Activated gamma-delta T cell (primary cell): ENCODE results near the gene TEP1.

ENCODE experiments used
- DNase-seq: peaks from one replicate; lab custom pipeline; 2025; lab: John Stamatoyannopoulos, UW

TEP1 gene

DNA sequence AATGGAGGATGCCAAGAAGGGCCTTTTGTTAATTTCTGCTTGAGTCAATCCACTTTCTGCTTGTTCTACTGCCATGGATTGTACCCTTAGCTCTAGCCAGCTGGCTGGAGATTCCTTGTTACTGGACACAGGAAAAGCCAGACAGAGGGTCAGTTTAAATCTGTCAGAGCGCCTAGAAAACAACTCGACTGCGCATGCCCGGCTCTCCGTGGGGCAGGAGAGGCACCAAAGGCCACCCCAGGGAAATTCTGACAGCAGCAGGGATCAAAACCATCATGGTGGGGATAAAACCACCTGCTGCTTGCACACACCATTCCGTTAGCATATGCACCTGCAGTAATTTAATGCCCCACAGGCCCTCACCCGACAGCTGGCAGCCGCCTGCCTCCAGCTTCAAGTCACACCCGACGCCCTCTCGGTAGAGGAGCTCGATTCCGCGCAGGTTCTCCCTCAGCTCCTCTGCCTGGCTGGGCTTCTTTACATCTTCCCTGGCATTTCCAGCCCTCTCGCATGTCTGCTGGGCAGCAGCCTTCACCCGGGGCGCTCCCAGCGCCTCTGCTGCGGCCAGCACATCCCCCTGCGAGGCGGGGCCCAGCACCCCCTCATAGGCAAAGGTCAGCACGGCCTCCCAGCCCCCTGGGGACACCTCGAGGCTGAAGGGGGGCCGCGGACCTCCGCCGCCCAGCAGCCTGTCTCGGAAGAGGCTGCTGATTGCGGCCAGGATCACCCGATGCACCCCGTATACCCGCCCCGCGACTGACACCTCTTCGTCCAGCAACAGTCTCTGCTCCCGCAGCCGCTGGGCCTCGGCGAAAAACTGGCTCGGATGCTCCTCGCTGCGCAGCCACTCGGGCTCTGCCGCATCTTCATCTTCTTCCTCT lies 21.6 kb upstream of the TEP1 start:
- no peak for DNase-seq

DNA sequence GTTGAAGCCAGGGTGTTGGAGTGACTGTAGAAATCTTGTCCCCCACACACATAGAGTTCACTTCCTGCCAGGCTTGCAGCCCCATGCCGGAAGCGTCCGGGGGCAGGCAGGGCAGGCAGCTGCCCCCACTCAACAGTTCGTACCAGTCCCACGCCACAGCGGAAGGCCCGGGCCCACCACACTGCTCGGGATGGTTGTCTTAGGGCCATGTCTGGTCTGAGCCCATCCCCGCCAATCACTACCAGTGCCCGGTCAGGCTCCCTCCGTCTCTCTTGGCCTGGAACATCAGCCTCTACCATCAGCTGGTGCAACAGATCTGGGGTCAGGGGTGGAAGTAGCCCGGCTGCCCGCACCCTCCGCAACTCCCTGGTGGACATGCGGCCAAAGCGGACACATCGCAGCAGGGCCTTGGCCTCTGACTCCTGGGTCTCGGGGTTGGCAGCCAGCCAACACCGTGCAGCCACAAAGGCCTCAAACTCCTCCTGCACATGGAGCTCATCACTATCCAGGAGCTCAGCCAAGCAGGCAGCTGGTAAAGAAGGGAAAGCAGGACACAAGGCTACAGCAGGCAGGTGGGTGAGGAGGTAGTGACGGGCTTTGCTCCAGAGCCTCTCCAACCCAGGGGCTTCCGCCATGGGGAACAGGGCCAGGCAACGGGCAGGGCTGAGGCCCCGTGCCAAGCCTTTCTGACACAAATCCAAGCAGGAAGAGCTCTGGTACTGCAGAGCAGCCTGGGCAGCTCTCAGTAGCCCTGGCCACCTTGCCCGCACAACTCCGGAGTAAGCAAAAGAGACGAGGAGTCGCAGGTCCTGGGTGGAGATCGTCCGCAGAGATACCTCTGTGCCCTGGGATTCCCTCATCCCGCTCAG lies 16.7 kb upstream of the TEP1 start:
- no peak for DNase-seq

DNA sequence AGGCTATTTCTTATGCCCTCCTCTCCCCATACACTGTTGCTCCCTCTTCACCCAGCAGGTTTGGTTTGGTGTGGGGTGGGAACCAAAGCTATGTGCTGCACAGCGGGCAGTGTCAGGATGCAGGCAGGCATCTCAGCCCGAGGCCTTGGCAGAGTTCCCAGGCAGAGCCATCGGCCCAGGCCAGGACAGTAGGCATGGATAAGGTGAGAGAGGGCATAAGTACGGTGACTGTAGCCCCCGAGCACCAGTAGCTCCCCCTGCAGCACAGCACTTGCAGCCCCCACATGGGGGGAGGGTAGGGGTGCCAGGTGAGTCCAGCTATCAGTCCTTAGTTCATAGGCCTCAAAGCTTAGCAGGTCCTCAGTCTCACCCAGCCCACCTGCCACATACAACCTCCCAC lies 15.5 kb upstream of the TEP1 start:
- DNase-seq, result no peak

DNA sequence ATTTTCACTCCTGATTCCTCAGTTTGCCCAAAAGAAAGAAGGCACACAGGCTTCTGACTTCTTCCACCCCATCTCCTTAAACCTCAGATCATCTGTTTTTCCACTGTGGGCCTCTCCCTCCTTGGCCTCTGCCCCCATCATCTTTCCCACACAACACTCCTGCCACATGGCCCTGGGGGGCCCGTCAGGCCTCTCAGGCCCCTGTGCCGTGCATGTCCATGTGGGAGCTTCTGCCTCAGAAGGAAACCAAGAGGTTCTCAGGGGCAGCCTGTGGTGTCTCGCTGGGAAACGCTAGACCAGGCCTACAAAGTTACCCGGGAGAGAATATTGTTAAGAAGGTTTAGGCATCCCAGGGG lies 14.7 kb upstream of the TEP1 start:
- no peak for DNase-seq

DNA sequence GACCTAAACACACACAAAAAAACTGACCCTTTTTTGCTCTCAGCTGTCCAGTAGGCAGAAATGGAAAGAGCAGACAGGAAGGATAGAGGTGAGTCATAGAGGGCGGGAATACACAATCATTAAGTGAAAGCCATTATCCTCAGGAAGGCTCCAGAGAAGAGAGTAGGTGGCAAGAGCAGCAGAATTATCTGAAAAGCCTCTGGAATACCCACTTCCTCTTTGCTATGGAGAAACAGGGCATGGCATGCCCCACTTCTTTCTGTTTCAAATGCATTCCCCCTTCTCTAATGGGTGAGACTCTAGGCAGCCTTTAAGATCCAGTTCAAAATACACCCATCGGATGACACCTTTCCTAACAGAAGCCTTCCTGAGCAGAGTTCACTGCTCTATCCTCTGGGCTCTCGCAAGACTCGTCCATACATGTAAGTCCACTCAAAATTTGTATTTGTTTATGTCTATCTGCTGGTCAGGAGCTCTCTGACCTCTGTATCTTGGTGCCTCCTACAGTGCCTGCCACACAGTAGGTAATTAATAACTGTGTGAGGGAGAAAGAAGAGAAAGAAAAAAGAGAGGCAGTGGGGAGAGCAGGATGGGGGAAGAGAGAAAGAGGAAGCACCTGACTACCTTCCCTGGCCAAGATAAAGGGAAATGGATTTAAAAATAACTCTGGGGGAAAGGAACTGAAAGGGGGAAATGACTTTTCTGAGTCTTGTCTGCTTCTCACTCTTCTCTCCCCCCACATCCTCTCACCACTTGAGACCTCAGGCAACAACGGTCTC lies 14.1 kb upstream of the TEP1 start:
- DNase-seq, result no peak

DNA sequence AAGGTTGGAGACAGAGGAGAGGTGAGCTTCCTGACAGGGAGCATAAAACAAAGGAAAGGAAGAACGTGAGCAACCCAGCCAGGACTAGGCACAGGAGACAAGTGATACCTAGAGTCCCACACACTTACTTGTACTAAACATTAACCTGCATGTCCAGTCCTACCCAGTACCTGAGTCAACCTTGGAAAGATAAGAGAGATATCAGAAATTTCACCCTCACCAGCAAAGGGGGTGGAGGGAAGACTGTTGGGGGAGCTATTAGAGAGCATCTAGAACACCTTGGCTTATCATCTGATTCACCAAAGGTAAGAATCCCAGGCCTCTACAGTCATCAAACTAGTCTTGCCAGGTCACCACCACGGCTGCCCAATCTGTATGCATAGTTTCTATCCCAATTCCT lies 11.6 kb upstream of the TEP1 start:
- DNase-seq, result no peak

DNA sequence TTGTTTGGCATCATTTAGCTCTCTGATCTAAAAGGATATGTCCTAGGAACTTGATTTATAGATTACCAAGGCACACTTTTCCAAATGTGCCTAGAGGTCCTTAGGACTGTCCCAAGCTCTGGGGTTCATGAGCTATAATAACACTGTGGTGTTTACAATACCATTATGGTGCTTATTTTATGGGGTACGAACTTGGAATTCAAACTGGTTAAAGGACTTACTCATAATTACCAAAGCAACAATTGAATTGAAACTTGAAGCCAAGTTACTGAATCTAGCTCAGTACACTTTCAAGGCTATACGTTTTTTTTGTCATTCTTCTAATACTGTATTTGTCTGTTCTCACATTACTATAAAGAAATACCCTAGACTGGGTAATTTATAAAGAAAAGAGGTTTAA lies 9.6 kb upstream of the TEP1 start:
- DNase-seq, result no peak

DNA sequence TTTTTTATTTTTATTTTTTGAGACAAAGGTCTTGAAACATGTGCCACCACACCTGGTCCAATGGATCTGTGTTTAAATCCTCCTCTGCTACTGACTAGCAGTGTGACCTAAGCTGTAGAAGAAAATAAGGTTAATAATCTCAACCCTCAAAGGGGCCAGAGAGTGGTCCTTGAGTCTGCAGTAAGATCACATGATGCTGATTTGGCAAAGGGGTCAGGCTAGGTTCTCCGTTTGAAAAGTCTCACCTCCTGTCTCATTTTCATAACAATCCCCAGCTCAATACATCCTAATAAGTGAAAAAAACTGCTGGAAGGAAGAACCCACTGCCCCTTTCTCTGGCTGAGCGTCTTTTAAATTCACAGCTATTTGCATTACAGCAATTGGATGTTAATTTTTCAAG lies 8.0 kb upstream of the TEP1 start:
- DNase-seq, result no peak

DNA sequence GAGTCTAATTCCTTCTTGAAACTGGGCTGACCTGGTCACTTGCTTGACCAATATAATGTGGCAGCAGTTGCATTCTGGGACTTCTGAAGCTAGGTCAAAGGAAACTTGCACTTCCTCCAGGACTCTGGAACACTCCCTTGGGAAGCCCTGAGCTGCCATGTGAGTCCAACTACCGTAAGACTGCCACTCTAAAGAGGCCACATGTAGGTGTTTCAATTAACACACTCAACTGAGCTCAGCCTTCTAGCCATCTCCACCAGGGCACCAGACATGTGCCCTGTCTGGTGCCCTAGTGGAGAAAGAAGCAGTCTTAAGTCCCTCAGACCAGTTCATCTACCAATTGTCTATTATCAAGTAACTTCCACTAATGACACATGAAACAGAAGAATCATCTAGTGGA lies 6.1 kb upstream of the TEP1 start:
- no peak for DNase-seq

DNA sequence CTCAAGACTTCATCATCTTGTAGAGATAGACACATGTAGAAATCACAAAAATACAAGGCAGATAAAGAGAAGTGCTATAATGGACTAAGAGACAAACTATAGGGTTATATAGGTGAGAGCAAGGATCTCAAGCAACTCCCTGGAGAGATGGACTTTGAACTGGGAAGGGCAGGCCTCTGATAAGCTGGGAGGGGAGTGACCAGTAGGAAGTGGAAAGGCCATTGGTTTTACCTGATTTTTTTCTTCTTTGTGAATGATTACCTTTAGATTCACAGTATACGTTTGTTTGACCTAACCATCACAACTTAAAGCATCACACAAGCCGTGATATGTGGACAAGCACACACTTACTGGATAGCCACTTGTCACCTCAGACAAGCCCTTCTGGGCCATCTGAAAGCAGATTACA lies 5.2 kb upstream of the TEP1 start:
- no peak for DNase-seq

DNA sequence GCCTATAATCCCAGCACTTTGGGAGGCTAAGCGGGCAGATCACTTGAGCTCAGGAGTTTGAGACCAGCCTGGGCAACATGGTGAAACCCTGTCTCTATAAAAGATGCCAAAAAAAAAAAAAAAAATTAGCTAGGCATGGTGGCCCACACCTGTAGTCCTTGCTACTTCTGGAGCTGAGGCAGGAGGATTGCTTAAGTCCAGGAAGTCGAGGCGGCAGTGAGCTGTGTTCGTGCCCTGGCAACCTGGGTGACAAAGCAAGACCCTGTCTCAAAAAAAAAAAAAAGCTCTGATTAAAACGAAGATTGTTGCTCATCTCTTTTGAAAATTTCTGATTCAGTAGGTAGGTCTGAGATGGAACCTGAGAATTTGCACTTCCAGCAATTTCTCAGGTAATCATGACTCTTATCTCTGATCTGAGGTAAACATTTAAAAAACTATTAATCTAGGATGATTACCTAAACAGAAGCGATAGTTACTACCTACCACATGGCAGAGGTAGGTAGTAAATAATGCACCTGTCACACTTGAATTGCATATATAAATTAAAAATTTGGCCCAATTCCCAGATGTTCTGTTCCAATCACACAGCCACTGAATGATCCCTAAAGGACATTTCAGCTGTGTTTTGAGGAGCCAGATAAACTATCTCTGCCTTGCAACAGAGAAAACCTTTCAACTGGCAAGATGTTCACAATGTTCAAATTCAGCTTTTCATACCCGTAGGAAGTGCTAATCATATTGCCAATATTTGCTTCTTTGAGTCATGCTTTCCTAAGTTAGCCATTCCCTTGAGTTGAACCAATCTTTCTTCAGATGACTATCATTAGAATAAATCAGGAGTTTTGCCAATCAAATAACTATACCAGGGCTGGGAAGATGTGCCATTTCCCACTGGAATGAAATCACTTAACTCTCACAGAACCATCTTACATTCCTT lies 4.2 kb upstream of the TEP1 start:
- no peak for DNase-seq

DNA sequence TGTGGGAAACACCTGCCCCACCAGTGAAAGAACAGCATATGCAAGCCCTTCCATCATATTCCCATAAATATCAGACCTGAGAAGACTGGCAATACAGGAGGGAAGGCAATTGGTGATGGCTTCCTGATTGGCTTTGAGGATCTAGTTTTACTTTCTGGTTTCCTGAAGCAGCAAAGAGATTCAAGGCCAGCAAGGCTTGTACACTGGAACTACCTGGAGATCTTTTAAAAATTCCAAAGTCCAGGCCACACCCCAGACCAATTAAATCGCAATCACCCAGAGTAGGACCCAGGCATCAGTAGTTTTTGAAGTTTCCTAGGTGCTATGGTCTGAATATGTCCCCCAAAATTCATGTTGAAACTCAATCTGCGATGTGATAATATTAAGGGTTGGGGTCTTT lies 2.9 kb upstream of the TEP1 start:
- no peak for DNase-seq

DNA sequence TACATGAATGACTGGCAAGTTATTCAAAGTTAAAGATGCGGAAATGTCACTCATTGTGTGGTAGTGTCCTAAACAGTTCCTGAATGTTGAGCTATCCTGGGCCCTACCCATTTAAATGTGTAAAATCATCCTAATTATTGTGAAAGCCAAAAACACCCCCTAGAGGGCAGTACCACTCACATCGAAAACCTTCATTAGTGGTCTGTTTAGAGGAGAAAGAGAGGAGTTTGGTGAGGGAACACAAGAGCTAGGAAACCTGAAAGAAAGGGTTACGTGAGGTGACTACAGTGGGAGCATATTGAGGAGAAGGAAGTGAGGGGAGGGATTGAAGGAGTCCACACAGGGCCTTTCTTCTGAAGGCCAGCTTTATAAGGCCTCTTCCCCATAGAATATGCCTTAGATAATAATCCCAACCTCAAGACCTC lies 2.5 kb upstream of the TEP1 start:
- no peak for DNase-seq

DNA sequence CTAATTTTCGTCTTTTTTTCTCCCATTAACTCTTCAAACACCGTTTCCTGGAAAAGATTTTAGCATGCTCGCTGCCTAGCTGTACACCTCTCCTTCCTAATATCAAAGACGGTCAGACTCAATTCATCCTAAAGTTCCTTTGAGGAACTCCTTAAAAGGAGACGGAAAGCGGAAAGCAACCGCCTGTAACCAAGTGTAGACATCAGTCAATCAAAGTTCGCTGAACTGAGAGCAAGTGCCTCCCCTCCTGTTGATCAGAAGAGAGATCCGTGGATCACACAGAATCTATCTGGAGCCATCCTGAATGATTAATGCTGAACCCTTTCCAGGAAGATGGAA lies 412 bp upstream of the TEP1 start:
- DNase-seq, result no peak

DNA sequence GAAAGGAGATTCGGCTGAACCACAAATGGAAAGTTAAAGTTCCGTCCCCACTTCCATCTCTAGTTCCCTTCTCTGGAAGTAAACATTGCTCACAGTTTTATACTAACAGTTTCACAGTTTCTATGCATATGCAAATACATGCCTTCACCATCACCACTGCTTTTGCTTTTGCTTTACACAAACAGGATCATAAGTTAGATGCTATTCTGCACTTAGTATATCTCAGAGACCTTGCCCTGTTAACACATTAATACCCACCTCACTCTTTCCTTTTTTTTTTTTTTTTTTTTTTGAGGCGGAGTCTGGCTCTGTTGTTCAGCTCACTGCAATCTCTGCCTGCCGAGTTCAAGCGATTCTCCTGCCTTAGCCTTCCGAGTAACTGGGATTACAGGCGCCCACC lies 890 bp downstream of the TEP1 start:
- no peak for DNase-seq

DNA sequence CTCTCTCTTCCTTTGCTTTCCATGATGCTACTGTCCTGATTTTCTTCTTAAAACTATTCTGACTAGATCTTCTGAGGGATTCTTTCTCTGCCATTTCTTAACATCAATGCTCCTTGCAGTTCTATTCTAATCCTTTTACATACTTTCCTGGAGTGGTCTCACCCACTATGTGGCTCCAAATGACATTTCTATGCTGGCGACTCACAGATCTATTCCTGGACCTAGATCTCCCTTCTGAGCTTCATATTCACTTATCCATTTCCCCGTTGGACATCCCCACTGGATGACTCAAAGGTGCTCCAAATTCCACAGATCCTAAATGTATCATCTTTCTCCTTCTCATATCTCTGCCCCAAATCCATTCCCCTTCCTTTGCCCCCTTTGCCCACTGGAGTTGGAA lies 4.1 kb downstream of the TEP1 start:
- no peak for DNase-seq

DNA sequence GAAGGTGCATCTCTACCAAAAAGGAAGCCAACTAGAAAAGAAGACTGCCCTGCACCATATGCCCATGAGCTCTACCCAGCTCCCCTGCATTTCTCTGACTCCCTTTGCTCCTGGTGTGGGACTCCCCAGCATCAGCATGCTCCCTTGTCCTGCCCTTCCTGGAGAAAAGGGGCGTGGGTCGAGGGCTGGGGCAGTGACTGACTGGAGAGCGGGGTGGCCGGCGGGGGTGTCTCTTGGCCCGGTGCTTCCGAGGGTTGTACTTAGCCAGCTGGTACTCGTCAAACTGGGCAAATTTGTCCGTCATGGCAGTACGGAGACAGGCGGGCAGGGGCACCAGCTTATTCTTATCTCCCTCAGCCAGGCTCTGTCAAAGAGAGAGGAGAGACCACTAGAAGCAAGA lies 9.8 kb downstream of the TEP1 start:
- no peak for DNase-seq

DNA sequence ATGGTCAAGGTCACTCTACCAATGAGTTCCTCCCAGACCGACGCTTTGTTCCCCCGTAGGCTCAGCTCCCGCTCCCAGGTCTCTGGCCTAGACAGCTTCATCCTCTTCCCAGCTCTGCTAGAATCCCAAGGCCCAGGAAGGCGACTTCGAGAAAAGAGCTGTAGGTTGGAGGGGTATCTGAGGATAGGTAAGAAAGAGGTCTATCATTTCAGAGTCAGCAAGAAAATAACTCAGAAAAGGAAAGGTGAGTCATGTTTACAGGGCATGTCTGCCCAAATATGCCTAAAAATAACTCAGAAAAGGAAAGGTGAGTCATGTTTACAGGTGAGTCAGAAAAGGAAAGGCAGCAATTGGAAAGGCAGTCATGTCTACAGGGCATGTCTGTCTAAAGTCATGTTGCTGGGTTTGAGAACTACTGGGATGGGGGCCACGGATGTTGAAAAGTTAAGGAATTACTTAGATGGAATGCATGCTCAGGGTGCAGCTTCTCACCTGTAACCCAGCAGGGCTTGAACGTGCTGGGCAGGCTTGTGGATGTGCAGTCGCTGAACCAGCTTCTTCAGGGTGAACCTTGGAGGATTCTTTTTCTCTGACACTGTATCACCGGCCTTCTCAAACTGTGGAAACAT lies 12.2 kb downstream of the TEP1 start:
- DNase-seq, result no peak

DNA sequence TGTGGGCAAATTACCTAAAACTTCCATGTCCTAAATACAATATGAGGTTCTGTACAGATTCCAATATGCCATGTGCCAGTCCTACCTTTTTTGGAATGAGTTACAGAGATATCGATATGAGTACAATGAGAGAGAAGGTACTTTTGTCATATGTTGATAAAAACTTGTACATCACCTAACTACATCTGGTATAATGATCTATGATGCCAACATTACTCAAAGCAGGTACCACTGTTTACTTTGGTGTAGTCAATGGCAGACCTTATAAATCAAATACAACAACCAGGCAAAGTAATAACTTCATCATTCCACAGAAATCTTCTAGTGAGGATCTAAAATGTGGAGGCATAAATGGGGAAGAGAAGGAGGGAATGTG lies 12.7 kb downstream of the TEP1 start:
- DNase-seq, result no peak

DNA sequence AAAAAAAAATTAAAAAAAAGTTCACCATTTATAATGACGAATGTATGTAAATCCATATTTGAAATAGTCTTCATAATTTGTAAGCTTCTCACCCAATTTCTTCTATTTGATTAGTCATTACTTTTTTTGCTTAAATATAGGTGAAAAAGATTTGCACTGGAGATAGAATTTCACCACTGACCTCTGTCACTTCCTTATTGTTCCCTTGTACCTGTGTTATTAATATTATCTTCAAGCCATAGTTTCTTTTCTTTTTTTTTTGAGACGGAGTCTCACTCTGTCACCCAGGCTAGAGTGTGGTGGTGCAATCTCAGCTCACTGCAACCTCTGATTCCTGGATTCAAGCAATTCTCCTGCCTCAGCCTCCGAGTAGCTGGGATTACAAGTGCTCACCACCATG lies 15.8 kb downstream of the TEP1 start:
- DNase-seq, result no peak

DNA sequence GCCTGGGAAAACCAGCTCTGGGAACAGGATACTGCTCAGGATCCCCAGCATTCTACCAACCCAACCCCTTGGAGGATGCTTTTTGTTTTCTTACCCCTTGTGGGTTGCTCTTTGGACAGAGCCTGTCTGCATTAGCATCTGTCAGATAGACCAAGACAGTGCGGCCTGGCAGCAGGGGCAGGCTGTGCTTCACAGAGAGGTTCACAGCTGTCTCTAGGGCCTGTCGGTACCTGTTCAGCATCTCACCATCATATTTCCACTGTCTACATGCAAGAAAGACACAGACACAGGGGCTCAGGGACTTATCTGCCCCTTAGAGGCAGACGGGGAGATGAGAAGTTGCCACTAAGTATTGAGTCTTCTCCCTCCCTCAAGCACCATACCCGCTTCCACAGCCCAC lies 21.8 kb downstream of the TEP1 start:
- DNase-seq, result no peak
